Measurements from ENCODE around the gene C1QTNF8.

DNA sequence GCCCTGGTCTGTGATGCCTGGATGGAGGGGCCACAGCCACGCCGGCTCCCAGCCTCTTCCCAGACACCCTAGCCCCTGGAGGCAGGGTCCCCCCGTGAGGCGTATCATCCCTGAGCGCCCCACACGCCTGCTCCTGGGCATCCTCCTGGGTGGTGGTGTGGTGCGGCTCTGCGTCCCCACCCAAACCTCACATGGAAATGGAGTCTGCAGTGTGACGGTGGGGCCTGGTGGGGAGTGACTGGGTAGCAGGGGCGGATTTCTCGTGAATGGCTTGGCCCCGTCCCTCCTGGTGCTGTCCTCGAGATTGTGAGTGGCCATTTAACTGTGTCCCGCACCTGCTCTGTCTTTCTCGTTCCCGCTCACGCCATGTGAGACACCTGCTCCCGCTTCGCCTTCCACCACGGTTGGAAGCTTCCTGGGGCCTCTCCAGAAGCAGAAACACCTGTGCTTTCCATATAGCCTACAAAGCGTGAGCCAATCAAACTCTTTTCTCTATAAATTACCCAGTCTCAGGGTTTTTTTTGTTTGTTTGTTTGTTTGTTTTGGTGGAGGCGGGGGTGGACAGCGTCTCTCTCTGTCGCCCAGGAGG is 29.4 kb downstream of the C1QTNF8 start:
- TF ChIP-seq, protein P1, sequence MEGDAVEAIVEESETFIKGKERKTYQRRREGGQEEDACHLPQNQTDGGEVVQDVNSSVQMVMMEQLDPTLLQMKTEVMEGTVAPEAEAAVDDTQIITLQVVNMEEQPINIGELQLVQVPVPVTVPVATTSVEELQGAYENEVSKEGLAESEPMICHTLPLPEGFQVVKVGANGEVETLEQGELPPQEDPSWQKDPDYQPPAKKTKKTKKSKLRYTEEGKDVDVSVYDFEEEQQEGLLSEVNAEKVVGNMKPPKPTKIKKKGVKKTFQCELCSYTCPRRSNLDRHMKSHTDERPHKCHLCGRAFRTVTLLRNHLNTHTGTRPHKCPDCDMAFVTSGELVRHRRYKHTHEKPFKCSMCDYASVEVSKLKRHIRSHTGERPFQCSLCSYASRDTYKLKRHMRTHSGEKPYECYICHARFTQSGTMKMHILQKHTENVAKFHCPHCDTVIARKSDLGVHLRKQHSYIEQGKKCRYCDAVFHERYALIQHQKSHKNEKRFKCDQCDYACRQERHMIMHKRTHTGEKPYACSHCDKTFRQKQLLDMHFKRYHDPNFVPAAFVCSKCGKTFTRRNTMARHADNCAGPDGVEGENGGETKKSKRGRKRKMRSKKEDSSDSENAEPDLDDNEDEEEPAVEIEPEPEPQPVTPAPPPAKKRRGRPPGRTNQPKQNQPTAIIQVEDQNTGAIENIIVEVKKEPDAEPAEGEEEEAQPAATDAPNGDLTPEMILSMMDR (IDR thresholded peaks at IDR 0.05) = no peak
- no peak for TF ChIP-seq SIN3A (IDR thresholded peaks at IDR 0.05; ENCODE audit: borderline replicate concordance, insufficient read depth, low read depth, low read length)
- TF ChIP-seq, protein P2, sequence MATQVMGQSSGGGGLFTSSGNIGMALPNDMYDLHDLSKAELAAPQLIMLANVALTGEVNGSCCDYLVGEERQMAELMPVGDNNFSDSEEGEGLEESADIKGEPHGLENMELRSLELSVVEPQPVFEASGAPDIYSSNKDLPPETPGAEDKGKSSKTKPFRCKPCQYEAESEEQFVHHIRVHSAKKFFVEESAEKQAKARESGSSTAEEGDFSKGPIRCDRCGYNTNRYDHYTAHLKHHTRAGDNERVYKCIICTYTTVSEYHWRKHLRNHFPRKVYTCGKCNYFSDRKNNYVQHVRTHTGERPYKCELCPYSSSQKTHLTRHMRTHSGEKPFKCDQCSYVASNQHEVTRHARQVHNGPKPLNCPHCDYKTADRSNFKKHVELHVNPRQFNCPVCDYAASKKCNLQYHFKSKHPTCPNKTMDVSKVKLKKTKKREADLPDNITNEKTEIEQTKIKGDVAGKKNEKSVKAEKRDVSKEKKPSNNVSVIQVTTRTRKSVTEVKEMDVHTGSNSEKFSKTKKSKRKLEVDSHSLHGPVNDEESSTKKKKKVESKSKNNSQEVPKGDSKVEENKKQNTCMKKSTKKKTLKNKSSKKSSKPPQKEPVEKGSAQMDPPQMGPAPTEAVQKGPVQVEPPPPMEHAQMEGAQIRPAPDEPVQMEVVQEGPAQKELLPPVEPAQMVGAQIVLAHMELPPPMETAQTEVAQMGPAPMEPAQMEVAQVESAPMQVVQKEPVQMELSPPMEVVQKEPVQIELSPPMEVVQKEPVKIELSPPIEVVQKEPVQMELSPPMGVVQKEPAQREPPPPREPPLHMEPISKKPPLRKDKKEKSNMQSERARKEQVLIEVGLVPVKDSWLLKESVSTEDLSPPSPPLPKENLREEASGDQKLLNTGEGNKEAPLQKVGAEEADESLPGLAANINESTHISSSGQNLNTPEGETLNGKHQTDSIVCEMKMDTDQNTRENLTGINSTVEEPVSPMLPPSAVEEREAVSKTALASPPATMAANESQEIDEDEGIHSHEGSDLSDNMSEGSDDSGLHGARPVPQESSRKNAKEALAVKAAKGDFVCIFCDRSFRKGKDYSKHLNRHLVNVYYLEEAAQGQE (IDR thresholded peaks at IDR 0.05; ENCODE audit: insufficient read depth in 1 of 2, low read depth in 2 of 2, low read length in 1 of 2) = no peak
